ENCODE results near the gene APOL2. TPM values are rescaled to one million over a fixed set of nuclear protein-coding genes. Genes with fewer than 3 reads are reported as not detected.

The APOL2 gene
- total RNA-seq, 1 donor from 2014 or later = 51.6 TPM

GRCh38 chr22:36237462-36238372 is 1.6 kb downstream of the APOL2 start:
- DNase-seq (no peak), ATAC-seq (peak; percentile 10)
- Histone ChIP-seq H3K36me3 (peaks cover 11% of the 10 kb centered on the region), H3K27ac (peak overlapping the region; percentile 90), H3K4me3 (peak overlapping the region; percentile 69), H3K4me1 (peaks cover 48% of the 10 kb centered on the region), H3K27me3 (no peaks in the 10 kb centered on the region), H3K9me3 (no peaks in the 10 kb centered on the region)
- TF ChIP-seq CTCF (IDR thresholded peaks at IDR 0.05) = no peak
- intact Hi-C loops (cut with DNase I) = no loop called here

- H3K27ac ChIP-seq = peak overlapping the region; percentile 90
- no peaks in the 10 kb centered on the region for H3K9me3 ChIP-seq
- no peaks in the 10 kb centered on the region for H3K27me3 ChIP-seq
- peaks cover 48% of the 10 kb centered on the region for H3K4me1 ChIP-seq
- intact Hi-C loops (cut with DNase I) = no loop called here
- no peak for DNase-seq
- no peak for ATAC-seq
- TF ChIP-seq CTCF (IDR thresholded peaks at IDR 0.05) = no peak
- peak overlapping the region; percentile 69 for H3K4me3 ChIP-seq
- H3K36me3 ChIP-seq = peaks cover 22% of the 10 kb centered on the region
Measured at GRCh38 chr22:36236388-36237319, 2.7 kb downstream of the APOL2 start.

- ATAC-seq = no peak
- Histone ChIP-seq H3K9me3 (no peaks in the 10 kb centered on the region), H3K4me3 (no peak overlapping the region), H3K4me1 (peaks cover 48% of the 10 kb centered on the region), H3K36me3 (peaks cover 32% of the 10 kb centered on the region), H3K27ac (no peak overlapping the region), H3K27me3 (no peaks in the 10 kb centered on the region)
- DNase-seq = no peak
- no peak for TF ChIP-seq CTCF (IDR thresholded peaks at IDR 0.05)
- intact Hi-C loops (cut with DNase I) = no loop called here
Measured at GRCh38 chr22:36235585-36235984, 3.7 kb downstream of the APOL2 start.

GRCh38 chr22:36234919-36235318 is 4.4 kb downstream of the APOL2 start:
- Histone ChIP-seq H3K36me3 (peaks cover 39% of the 10 kb centered on the region), H3K4me1 (peaks cover 48% of the 10 kb centered on the region), H3K9me3 (no peaks in the 10 kb centered on the region), H3K27me3 (no peaks in the 10 kb centered on the region), H3K27ac (no peak overlapping the region), H3K4me3 (no peak overlapping the region)
- no peak for ATAC-seq
- DNase-seq = no peak
- intact Hi-C loops (cut with DNase I) = no loop called here
- no peak for TF ChIP-seq CTCF (IDR thresholded peaks at IDR 0.05)

GRCh38 chr22:36234213-36234612 is 5.1 kb downstream of the APOL2 start:
- Histone ChIP-seq H3K9me3 (no peaks in the 10 kb centered on the region), H3K4me1 (peaks cover 48% of the 10 kb centered on the region), H3K36me3 (peaks cover 46% of the 10 kb centered on the region), H3K4me3 (no peak overlapping the region), H3K27me3 (no peaks in the 10 kb centered on the region), H3K27ac (no peak overlapping the region)
- TF ChIP-seq CTCF (IDR thresholded peaks at IDR 0.05) = no peak
- intact Hi-C loops (cut with DNase I) = no loop called here
- DNase-seq (no peak), ATAC-seq (no peak)

Measured in upper lobe of right lung (tissue), 1 donor.